ENCODE data around the gene ENO4. TPM values are rescaled to one million over a fixed set of nuclear protein-coding genes. Genes with fewer than 3 reads are reported as not detected.

The ENO4 gene
- 0.09 to 0.68 TPM (median 0.21 TPM) in 5 replicates for total RNA-seq (2022; extraction: Qiagen RNA extraction)

GRCh38 chr10:116849248-116850057 lies at the start of gene ENO4:
Gene ENO4 (plus strand): TSS chr10:116849499. CDS start chr10:116849567, 68 bp downstream.

Other genes starting within 250 kb of the ENO4 start
- gene PNLIPRP2, start 228.5 kb upstream of the ENO4 start, total RNA-seq (2022; extraction: Qiagen RNA extraction) = 0.11 TPM in 1 of 5 replicates, not detected in the others
- gene HSPA12A, start 106.9 kb upstream of the ENO4 start, total RNA-seq (2022; extraction: Qiagen RNA extraction) = 11.1 to 12.6 TPM (median 11.8 TPM) in 5 replicates
- gene SHTN1, start 155.7 kb downstream of the ENO4 start, total RNA-seq (2022; extraction: Qiagen RNA extraction) = 18.9 to 28.8 TPM (median 24.8 TPM) in 5 replicates